GM21529 (cell line): ENCODE measurements around the gene USP40.

ENCODE experiments used
- ATAC-seq: cut with Tn5 transposase; IDR thresholded peaks from one replicate; pipeline ENCODE4 v1.9.1; 2021; ENCODE audit not compliant: unreplicated experiment

Gene USP40

DNA sequence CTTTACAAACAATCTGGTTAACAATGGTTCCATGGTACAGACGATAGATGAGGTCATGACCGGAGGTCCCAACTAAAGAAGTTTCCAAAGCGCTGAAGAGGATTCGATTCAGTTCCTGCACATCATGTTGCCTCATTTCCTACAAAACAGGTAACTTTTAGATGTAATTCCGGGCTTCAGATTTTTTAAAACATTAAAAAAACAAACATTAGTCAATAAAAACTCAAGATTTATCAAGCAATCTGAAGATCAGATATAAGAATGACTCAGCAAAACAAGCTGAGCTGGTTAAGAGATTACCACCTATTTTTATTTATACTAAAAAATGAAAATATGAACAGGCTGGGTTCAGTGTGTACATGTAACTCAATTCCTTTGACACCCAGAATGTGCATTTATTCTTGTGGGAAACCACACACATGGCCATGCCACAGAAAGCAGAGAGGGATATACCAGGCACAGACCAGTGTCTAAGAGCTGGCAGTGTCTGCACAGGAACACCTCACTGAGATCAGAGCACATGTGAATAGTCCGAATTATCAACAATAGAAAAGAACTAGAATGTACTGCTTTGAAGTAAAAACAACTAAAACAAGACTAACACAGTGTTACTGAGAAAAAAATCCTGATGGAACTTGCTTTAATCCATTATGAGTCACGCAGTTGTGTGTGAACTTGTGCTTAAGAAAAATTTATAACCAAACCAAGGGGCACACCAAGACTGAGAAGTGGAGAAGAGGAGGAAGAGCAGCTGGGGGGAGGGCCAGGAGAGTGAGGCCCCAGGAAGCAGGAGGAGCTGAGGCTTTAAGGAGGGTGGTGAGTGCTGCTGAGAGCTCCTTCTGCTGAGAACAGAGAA, 9.5 kb downstream of the USP40 start:
- ATAC-seq = no peak

DNA sequence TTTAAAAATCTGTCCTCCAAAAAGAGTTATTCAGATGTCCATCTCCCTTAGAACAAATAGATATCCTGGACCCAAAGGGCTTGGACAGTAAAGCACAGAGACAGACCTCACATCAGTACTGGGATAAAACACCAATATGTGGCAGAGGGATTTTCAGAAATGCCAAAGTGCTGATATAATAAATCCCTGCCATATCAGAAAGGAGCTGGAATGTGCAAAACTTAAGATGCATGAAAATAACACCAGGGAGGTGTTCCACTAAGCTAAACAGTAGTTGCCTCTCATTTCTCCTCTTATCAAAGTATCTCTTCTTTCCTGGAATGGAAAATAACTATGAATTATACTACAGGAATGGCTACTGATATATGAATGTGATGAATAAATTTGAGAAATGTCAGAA, 13.2 kb downstream of the USP40 start:
- no peak for ATAC-seq

DNA sequence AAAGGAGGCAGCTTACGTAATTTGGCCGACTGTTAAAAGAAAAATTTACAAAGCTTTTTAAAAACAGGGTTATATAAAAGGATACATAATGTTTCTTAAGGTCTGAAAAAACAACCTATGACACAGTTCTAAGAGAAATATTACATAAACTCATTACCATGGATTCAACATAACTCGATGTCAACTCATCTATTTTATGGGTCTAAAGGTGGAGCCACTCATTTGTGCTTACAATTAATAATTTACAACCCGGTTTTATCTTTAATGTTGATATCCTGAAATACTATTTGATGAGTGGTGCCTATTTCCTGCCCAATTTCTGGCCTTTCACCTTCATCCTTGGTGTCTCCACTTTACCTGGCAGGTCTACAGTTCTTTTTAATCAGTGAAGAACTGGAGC, 15.1 kb downstream of the USP40 start:
- ATAC-seq = no peak

DNA sequence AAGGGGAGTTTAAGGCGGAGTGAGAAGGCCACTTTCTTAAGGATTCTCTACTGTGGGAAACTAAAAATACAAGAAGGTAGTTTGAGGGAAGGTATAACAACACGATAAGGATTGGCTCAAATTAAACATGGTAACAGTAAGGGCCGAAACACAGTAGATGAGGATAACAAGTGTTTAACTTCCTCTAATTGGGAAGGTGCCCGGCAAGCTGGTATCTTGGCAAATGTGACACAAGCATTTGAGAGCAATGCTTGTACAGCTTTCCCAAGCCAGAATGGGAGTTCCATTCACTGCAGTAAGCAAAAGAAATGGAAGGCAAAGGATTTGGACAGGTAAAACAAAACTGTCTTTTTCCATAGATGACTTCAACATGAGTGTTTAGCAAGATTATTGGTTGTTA, 19.8 kb downstream of the USP40 start:
- no peak for ATAC-seq

DNA sequence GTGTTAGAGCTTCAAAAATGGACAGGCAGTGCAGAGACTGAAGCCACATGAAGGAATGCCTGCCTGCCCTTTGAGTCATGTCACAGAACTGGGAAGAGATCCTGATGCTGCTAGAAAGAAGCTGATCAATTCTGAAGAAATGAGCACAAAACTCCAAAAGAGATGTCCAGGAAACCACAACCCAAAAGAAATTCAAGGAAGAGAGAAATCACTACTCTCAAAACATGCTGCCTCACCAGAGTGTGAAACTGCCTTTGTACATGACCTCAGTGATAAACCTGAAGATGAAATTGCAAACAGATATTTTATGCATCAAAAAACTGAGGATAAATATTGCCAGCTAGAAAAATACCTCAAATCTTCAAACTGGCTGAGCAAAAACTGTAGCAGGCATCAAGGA, 20.5 kb downstream of the USP40 start:
- ATAC-seq = no peak

DNA sequence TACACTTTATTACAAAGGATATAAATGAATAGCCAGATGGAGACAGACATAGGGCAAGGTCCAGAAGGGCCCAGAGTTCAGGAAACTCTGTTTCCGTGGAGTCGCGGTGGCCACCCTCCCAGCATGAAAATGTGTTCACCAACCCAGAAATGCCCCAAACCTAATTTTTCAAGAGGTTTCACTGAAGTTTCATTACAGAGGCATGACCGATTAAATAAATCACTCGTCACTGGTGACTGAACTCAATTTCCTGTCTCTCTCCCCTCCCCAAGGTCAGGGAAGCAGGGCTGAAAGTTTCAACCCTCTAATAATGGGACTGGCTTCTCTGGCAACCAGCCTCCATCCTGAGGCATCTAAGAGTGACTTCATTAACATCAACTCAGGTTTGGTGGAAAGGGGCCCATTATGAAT, 22.4 kb downstream of the USP40 start:
- no peak for ATAC-seq

DNA sequence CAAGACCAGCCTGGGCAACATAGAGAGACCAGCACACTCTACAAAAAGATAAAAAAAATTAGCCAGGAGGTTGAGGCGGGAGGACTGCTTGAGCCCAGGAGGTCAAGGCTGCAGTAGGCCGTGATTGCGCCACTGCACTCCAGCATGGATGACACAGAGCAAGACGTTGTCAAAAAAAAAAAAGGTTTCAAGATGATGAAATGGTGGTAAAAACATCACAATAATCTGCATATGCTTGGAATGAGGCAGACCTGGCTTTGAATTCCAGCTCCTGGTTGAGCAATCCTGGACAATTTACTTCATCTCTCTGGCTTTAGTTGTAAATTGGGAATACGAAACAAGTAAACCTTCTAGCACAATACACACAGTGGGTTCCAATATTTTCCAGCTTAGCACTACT, 24.1 kb downstream of the USP40 start:
- ATAC-seq = no peak

DNA sequence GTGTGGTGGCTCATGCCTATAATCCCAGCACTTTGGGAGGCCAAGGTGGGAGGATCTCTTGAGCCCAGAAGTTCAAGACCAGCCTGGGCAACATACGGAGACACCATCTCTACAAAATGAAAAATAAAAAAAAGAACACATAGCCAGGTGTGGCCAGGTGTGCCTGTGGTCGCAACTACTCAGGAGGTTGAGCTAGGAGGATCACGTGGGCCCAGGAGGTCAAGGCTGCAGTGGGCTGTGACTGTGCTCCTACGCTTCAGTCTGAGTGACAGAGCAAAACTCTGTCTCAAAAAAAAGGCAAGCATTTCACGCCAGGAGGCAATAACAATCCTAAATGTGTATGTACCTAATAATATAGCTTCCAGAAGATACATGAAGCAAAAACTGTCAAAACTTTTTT, 27.8 kb downstream of the USP40 start:
- no peak for ATAC-seq

DNA sequence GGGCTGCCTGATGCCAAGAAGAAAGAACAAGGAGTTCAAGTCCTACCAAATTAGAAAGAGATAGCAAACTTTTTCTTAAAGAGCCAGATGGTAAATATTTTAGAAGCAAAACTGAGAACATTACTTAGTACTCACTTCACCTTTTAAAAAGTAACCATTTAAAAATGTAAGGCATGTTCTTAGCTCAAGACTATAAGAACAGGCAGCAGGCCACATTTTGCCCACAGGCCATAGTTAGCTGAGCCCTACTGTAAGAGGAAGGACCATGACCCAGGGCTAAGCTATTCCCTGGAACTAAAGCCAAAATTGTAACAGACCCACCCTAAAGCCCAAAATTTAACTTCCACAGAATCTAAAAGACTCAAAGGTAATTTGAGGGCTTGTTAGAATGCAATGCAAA, 31.3 kb downstream of the USP40 start:
- no peak for ATAC-seq

DNA sequence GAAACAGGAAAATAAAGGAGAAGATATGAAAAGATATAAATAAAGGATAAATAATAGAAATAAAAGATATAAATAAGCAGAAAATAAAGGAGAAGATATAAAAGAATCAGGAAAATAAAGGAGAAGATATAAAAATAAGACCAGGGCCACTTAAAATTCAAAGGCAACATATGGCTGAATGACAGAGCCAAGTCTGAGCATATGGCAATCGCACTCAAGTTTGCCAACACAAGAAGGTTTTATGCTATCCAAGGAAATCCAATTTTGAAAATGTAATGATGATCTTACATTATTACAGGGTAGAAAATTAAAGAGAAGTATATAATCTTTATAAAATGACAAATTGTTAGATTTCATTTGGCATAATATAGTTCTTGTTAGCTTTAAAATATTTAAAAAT, 33.6 kb downstream of the USP40 start:
- ATAC-seq = no peak

DNA sequence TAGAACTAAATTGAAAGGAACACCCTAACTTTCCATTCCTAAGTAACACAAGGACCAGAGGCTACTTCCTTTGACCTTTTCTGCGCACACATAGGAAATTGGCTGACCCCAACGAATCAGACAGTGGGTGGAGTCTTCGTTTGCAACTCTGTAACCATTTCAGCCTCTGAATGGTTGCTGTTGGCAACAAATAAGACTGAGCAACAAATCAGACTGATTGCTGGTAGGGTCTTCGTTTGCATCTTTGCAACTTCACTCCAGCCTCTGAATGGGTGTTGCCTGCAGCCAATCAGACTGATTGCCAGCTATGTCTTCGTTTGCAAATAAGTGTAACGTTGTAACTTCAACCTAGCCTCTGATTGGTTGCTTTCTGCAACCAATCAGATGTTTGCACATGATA, 34.6 kb downstream of the USP40 start:
- no peak for ATAC-seq

DNA sequence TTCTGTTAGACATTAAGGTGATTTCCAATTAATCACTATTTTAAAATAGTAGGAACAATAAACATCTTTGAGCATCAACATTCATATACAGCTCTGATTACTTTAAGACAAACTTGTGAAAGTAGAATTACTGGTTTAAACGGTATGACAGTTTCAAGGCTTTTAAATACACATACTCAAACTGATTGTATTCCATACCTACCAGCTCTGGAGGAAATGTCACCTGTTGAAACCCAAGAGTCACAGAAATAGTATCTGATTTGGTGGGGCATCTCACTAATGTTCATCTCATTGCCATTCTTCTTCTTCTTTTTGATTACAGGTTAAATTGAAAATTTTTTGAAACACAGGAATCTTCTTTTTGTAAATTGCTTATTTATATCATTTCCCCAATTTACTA, 36.2 kb downstream of the USP40 start:
- no peak for ATAC-seq

DNA sequence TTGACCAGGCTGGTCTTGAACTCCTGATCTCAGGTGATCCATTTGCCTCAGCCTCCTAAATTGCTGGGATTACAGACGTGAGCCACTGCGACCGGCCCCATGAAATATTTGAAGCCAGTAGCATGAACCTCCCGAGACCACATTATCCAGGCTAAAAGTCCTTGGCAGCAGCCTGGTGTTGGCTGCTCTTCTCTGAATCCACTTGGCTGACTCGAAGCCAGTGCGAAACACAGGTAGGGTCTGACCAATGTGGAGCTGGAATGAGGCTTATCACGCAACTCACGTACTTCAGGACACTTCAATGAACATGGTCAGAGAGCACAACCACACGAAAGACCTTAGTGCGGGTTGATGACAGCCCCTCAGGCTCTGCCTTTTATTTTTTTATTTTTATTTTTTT, 38.4 kb downstream of the USP40 start:
- no peak for ATAC-seq

DNA sequence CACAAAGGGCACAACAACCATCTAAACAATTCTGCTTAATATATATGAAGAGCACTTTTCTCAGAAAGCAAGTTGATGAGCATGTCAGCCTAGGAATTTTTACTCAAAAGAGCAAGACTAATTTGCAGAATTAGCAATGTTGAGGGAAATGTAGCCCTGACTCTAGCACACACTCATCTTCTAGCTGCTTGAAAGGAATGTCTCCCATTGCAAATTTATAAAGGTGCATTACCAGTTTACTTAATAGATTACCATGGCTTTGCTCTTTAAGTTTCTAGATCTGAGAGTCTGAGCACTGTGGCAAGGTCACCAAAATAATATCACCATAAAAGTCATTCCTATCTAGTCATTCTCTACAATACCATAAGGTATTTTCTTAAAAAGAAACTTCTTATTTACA, 40.8 kb downstream of the USP40 start:
- no peak for ATAC-seq

DNA sequence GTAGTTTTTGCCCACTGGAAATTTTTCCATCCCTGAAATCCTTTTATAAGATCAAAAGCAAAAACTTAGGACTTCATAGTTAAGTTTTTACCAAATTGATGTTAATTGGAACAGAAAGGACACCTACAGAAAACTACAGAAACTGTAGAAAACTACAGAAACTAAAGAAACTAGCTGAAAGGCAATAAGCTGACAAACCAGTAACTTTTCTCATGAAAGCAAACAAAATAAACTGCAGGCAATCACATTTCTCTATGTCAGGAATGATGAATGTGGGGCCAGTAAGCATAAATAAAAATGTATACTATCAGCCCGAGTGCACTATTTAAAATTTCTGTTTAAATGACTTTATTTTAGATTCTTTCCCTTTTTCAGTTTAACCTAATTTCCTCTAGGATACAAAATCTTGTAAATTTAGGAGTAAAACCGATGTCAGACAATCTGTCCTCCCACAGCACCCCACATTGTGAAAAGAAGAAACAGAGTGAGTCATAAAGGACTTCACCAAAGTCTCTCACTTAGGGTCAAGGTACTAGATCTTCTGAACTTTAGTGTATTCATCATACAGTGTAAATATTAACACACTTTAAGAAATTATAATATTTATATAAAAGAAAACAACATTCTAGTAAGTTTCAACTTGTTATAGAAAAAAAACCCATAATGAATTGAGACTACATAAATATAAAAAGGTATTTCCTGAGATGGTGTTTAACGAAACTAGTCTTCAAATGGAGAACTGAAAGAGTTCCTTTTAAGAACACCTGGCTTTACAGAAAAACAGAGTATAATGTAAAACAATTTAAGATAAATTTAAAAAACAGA, 46.6 kb downstream of the USP40 start:
- ATAC-seq = peak; percentile 95

DNA sequence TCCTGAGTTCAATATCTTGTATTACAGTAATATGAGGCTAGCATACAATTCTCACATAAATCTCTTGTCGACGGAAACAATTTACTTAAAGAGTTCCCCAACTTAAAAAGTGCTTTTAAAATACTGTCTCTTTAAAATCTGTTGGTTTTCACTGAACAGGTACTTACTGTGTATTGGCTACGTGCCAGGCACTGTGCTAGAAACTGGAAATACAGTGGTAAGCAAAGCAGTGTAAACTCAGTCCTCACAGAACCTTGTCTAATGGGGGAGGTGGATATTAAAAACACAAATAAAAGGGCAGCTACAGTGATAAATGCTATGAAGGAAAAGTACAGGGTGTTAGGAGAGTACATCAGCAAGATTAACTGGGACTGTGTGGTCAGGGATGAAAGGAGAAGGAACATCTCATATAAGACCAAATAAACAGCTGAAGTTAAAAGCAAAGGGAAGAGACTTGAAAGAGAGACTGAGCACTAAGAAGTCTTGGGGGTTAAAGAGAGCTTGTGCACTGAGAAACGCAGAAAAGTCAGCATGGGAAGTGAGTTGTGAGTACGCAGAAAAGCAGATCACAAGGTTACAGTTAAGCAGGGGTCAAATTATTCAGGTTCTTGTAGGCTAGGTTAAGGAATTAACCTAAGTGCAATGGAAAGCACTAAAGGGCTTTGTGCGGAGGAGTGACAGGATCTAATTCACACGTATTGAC, 52.5 kb downstream of the USP40 start:
- no peak for ATAC-seq

DNA sequence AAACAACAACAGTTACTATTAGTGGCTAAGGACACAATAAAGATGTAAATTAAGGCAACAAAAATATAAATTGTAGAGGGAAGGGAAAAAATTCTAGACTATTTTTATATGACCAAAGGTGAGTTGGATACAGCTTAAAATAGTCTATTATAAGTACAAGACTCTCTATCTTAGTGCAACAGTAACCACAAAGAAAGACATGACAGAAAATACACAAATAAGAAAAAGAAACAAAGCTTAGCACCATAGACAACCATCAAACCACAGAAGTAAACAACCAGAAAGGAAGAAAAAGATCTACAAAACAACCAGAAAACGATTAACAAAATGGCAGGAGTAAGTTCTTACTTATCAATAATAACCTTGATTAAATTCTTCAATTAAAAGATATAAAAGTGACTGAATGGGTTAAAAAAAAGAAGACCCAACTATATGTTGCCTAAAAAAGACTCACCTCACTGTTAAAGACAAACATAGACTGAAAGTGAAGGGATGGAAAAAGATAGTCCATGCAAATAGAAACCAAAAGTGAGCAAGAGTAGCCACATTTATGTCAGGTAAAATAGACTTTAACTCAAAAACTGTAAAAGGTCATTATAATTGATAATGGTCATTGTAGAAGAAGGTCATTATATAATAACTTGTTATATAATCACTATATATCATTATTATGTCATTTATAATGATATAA, 62.5 kb downstream of the USP40 start:
- peak; percentile 50 for ATAC-seq

DNA sequence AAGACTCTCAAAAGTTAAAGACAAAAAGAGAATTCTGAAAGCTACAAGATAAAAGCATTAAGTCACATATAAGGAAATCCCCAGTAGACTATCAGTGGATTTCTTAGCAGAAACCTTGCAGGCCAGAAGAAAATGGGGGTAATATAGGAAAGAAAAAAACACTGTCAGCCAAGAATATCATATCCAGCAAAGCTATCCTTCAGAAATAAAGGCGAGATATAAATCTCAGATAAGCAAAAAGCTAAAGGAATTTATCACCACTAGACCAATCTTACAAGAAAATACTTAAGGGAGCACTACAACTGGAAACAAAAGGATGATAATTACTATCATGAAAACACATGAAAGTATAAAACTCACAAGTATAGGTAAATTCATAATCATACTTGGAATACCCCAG, 63.1 kb downstream of the USP40 start:
- ATAC-seq = no peak

DNA sequence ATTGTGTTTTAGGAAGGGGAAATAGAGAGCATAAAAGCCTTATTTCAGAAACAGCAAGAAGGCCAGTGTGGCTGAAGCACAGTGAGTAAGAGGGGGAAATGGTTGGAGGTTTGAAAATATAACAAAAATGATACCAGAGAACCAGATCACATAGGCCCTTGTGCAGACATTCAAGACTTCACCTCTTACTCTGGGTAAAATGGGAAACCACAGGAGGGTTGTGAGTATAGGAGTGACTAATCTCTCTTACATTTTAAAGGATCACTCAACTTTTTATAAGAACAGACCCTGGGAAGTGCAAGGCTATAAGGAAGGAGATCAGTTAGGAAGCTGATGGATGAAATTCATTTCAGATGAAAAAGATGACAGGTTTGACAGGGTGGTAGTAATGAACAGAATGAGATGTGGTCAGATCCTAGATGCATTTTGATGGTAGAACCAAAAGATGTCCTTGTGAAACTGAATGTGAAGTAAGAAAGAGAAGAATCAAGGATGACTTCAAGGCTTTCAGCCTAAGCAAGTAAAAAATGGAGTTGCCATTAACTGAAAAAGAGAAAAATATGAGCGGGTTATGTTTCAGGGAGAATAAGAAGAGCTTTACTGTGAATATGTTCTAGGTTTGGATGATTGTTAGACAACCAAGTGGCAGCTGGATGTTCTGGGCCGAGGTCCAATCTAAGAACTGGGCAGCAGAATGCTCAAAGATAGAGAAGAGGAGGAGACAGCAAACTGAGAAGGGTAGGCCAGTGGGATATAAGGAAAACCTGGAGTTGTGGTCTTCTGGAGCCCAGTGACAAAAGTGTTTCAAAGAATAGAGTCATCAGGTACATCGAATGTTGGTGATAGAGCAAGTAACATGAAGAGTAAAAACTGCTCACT, 65.1 kb downstream of the USP40 start:
- ATAC-seq = peak; percentile 56

DNA sequence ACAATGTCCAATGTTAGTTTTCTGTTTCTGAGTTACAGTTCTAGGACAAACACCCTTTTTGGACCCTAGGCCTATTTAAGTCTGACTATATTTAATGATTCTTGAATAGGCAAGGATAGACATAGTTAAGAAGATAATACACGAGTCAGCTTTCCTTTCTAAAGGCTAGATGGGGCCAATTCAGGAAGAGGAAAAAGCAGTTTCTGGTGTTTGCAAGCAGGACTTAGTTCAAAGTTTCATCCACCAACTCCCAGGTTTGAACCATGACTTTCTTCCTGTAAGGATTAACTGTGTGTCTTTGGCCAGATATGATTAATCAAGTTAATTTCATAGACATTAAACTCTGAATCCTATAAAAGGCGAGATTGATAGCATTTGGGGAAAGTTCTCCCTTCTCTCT, 66.7 kb downstream of the USP40 start:
- no peak for ATAC-seq
